Skeletal muscle satellite cell (primary cell): Measurements from ENCODE around the gene EFNA5.

Source experiments
- H3K27me3 ChIP-seq: 2 replicates; pipeline ENCODE4 v1.7.0; 2013; ENCODE audit warnings: low read length; ENCODE audit not compliant: control insufficient read depth, insufficient read depth
- H3K36me3 ChIP-seq: 2 replicates; pipeline ENCODE4 v1.7.0; 2013; ENCODE audit warnings: mild to moderate bottlenecking, control low read depth, low read length; ENCODE audit not compliant: insufficient read depth
- H3K4me1 ChIP-seq: 2 replicates; pipeline ENCODE4 v1.7.0; 2013; ENCODE audit warnings: low read length; ENCODE audit not compliant: control insufficient read depth, insufficient read depth
- H3K4me2 ChIP-seq: 2 replicates; pipeline ENCODE4 v1.7.0; 2013; ENCODE audit warnings: mild to moderate bottlenecking, low read length
- H3K4me3 ChIP-seq: 2 replicates; pipeline ENCODE4 v1.7.0; 2013; ENCODE audit warnings: low read length
- H3K9ac ChIP-seq: 2 replicates; pipeline ENCODE4 v1.7.0; 2013; ENCODE audit warnings: mild to moderate bottlenecking, low read depth, low read length, moderate library complexity
- H3K9me3 ChIP-seq: replicated peaks from 2 replicates; pipeline ENCODE4 v1.7.0; 2013; ENCODE audit warnings: mild to moderate bottlenecking, control low read depth, low read length

The EFNA5 gene

DNA sequence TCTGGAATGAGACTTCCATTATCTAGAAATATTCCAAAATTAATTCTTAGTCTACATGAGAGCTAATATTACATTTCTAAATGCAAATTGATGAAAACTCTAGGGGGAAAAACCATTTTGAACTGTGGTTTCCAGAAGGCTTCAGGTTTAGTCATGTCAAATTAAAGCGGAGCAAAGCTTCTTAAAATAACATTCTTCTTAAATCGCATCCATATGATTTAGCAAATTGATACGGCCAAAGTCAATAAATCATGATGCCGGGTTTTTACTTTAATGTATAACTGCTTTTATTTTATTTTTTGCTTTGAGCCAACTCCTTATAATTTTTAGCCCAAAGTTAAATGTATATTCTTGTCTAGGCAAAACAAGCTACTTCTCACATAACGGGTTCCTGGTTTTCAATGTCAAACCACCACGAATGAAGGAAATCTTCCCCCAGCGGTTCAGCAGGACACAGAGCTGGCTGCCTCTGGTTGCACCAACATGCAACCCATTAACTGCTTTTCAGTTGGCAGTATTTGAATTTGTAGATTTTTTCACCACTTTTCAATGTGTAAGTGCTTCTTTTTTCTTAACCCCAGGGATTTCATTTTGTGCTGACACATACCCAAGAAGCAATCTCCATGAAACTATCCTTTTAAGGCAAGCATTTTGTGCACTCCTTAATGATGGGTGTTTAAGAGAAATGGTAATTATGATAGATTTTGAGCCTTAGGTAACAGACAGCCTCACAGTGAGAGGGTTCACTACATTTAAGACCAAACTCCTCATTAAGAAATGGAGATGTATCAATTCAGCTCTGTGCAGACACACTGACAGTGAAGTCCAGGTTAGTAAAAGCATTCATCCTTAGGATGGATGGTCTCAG lies 35.5 kb downstream of the EFNA5 start:
- H3K9ac ChIP-seq: no peak overlapping the region
- H3K36me3 ChIP-seq: no peaks in the 10 kb centered on the region
- H3K4me3 ChIP-seq: no peak overlapping the region
- peaks cover 50% of the 10 kb centered on the region for H3K4me1 ChIP-seq
- H3K4me2 ChIP-seq: peak overlapping the region; percentile 58
- H3K27me3 ChIP-seq: no peaks in the 10 kb centered on the region
- no peaks in the 10 kb centered on the region for H3K9me3 ChIP-seq

DNA sequence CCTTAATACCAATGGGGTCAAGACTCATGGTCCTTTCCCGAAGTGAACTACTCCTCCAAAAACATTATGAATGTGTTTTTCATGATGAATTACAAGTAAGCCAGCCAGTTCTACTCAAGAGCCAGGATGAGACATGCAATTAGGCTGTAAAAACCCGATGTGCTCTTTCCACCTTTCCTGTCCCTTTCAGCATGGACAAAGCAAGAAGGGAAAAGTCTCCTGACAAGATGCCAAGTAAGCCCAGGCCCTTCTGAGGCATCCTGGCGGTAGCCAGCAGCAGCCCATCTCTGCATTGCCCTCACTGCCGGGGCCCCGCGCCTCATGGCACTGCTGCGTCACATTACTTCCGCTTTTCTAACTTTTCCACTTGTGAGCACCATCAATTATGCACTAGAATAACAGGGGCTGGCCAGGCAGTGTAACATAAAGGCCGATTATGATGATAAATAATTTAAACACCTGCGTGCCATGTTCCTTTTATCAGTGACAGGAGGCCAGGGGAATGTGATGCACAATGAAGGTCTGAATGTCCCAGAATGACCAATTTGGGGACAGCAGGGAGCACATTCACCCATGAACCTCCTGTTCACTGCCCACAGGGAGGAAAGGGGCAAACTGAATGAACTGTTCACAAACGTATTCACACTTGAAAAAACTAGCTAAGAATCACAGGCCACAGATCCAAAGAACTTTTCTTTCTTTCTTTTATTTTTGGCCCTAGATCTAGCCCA lies 37.4 kb downstream of the EFNA5 start:
- Histone ChIP-seq H3K4me1 (peaks cover 50% of the 10 kb centered on the region), H3K36me3 (no peaks in the 10 kb centered on the region), H3K9ac (no peak overlapping the region), H3K4me2 (peak overlapping the region; percentile 37), H3K4me3 (no peak overlapping the region), H3K27me3 (no peaks in the 10 kb centered on the region), H3K9me3 (no peaks in the 10 kb centered on the region)

DNA sequence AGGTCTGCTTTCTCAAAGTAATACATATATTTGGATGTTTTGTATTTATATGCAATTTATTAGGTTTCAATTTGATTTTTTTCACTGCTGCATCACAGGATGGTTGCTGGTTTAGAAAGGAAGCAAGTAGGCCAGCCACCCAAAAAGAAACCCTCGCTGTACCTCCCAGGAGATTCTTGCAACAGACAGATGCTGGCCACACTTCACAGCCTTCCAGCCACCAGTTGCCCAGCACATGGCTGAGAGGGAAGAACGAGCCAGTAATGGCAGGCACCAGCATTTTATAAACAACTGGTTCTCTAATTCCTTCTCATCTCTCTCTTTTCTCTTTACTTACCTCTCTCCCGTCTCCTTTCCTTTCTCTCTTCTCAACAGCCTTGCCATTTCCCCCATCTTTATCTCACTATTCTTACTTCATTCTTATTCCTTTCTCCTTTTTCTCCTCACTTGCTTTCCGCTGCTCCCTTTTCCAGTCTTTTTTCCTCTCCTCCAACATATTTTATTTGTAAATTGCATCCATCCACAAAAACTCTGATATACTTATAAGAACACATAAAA lies 38.9 kb downstream of the EFNA5 start:
- no peak overlapping the region for H3K4me3 ChIP-seq
- no peaks in the 10 kb centered on the region for H3K9me3 ChIP-seq
- no peak overlapping the region for H3K4me2 ChIP-seq
- H3K27me3 ChIP-seq: no peaks in the 10 kb centered on the region
- H3K4me1 ChIP-seq: peaks cover 44% of the 10 kb centered on the region
- H3K9ac ChIP-seq: no peak overlapping the region
- H3K36me3 ChIP-seq: no peaks in the 10 kb centered on the region

DNA sequence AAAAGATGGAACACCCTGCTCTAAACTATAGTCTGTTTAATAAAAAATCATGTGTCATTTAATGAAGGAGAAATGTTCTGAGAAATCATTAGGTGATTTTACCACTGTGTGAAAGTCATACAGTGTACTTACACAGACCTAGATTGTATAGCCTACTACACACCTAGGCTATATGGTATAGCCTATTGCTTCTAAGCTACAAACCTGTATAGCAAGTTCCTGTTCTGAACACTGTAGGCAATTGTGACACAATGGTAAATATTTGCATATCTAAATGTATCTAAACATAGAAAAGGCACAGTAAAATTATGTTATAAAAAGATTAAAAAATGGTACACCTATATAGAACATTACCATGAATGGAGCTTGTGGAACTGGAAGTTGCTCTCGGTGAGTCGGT lies 40.6 kb downstream of the EFNA5 start:
- Histone ChIP-seq H3K4me2 (no peak overlapping the region), H3K9ac (no peak overlapping the region), H3K4me3 (no peak overlapping the region), H3K27me3 (no peaks in the 10 kb centered on the region), H3K4me1 (peaks cover 28% of the 10 kb centered on the region), H3K9me3 (no peaks in the 10 kb centered on the region), H3K36me3 (no peaks in the 10 kb centered on the region)

DNA sequence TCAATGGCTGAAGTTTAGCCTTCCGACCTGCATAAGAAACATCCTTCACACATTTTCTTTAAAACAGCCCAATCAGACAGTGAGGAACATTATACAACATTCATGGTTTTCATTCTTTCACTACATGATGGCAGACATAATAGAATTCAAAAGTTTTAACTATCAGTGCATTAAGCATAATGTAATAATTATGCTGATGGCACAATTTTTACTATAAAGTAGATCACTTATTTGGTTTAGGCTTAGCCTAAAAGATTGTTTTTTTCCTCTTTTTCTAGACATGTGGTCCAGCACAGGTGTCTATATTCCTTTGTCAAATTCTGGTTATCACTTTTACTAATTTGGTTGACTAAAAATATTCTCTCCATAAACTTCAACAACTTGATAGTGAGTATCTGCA lies 46.5 kb downstream of the EFNA5 start:
- no peaks in the 10 kb centered on the region for H3K27me3 ChIP-seq
- H3K9me3 ChIP-seq: no peaks in the 10 kb centered on the region
- H3K36me3 ChIP-seq: no peaks in the 10 kb centered on the region
- no peak overlapping the region for H3K4me2 ChIP-seq
- no peak overlapping the region for H3K4me3 ChIP-seq
- no peak overlapping the region for H3K9ac ChIP-seq
- H3K4me1 ChIP-seq: no peaks in the 10 kb centered on the region

DNA sequence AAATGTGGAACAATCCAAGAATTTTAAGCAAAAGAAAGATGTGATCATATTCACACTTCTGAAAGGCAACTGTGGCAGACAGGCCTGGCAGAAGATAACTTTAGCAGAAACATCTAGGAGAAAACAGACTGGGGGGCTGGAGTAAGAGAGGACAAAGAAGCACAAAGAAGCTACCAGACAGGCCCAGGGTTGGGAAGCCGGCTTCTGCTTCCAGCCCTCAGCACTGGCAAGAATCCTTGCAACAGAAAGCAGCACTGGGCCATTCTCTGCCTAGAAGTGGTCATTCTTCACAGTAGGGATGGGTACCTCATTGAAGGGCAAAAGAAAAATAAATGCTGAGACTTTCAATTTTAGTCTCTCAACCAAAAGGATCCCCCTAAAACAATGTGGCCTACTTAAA lies 49.6 kb downstream of the EFNA5 start:
- Histone ChIP-seq H3K4me3 (no peak overlapping the region), H3K9ac (no peak overlapping the region), H3K4me2 (no peak overlapping the region), H3K27me3 (no peaks in the 10 kb centered on the region), H3K9me3 (no peaks in the 10 kb centered on the region), H3K4me1 (no peaks in the 10 kb centered on the region), H3K36me3 (no peaks in the 10 kb centered on the region)

DNA sequence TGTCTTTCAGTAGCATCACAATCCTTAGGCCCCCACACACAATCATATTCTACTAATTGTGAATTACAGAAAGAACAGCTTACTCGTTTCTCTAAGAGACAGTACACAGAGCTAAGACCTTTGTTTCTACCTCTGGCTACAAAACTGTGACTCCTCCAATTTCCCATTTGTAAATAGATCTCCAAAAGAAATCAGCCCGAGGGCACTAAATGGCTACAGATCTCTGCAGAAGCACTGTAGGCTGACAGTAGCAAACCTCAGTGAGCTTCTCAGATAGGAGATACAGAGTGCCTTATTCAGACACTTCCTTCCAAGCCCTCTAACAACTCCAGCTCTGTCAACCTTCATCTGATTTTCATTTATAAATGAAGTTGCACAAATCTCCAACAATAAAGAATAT lies 51.0 kb downstream of the EFNA5 start:
- Histone ChIP-seq H3K4me2 (no peak overlapping the region), H3K27me3 (no peaks in the 10 kb centered on the region), H3K36me3 (no peaks in the 10 kb centered on the region), H3K4me3 (no peak overlapping the region), H3K4me1 (no peaks in the 10 kb centered on the region), H3K9ac (no peak overlapping the region), H3K9me3 (no peaks in the 10 kb centered on the region)

DNA sequence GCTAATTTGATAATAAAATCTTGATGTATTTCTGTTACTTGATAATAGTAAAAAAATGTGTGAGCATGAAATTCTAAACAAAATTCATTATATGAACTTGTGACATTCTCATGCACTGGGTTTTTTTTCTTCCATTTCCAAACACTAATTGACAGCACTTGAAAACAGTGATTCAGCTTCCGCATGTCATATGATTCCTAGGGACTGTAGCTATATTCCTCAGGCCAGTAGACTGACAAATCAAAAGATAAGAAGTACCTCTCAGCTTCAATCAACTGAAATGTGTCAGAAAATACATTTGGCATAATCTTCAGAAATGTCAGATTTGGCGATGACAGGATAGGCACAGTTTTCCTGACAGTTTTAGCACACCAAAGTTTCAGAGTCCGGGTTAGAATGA lies 52.5 kb downstream of the EFNA5 start:
- Histone ChIP-seq H3K4me2 (no peak overlapping the region), H3K9ac (no peak overlapping the region), H3K27me3 (no peaks in the 10 kb centered on the region), H3K36me3 (no peaks in the 10 kb centered on the region), H3K4me1 (no peaks in the 10 kb centered on the region), H3K9me3 (no peaks in the 10 kb centered on the region), H3K4me3 (no peak overlapping the region)

DNA sequence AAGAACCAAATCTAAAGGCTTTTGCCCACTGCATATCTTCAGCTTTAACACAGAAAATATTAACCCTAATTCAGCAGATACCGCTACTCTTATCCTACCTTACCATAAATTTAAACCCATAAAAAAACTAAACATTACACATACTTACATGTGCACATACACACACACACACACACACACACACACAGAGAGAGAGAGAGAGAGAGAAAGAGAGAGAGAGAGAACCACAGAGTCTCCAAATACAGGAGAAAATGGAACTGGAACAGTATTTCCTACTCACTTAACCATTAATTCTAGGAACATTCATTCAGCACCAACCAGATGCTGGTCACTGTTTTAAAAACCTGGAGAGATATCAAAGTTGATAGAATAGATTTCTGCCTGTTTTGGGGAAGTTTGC lies 53.7 kb downstream of the EFNA5 start:
- Histone ChIP-seq H3K9ac (no peak overlapping the region), H3K27me3 (no peaks in the 10 kb centered on the region), H3K36me3 (no peaks in the 10 kb centered on the region), H3K4me1 (no peaks in the 10 kb centered on the region), H3K4me3 (no peak overlapping the region), H3K4me2 (no peak overlapping the region), H3K9me3 (no peaks in the 10 kb centered on the region)

DNA sequence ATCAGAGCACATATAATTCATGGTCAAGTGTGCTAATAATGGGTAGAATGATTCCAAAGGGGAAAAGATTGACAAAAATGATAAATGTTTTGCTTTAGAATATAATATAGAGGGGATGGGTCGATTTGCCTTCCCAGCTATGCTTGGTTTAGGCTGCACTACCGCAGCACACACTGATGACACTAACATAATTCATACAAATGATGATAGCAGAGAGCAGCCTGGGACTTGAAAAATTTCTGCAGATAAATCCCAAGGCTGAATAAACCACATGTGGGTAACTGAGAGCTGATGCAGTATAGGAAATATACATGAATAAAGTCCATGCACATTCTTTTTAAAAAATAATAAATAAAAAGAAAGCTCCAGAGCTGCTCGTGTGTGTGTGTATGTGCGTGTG lies 54.5 kb downstream of the EFNA5 start:
- Histone ChIP-seq H3K4me3 (no peak overlapping the region), H3K36me3 (no peaks in the 10 kb centered on the region), H3K27me3 (no peaks in the 10 kb centered on the region), H3K4me2 (no peak overlapping the region), H3K9me3 (no peaks in the 10 kb centered on the region), H3K9ac (no peak overlapping the region), H3K4me1 (no peaks in the 10 kb centered on the region)

DNA sequence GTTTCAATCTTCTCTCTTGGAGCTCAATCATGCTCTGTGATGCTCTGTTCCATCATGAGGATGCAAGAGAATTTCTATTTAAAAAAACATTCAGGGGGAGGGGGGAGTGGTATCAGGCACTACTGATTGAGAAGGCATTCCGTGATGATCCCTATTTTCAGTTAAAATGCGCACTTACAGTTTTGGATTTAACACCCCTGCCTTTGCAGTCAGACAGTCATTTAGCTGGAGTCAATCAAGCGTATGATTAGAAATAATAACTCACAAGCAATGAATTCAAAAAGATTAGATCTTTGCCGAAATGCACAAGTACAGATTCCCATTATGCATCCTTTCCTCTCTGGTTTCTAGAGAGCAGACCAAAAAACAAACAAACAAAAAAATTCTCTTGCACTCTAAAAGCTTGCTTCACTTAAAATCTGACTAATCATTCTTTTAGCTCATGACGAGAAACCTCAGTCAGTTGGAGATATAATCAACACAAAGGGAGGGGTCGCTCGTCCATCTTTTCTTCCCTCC lies 55.4 kb downstream of the EFNA5 start:
- no peak overlapping the region for H3K4me2 ChIP-seq
- no peaks in the 10 kb centered on the region for H3K4me1 ChIP-seq
- no peak overlapping the region for H3K9ac ChIP-seq
- H3K36me3 ChIP-seq: no peaks in the 10 kb centered on the region
- no peaks in the 10 kb centered on the region for H3K27me3 ChIP-seq
- no peaks in the 10 kb centered on the region for H3K9me3 ChIP-seq
- no peak overlapping the region for H3K4me3 ChIP-seq
